Upper lobe of left lung (tissue), 4 donors: ENCODE measurements around the gene STON2.

Experiments
- CTCF ChIP-seq, 6 experiments: fragments of 450-650 bp in 4 of 6; fragments of 200-600 bp in 2 of 6; sonication (generic) in 2 of 6; IDR thresholded peaks; one replicate each; pipeline ENCODE4 v1.5.1; 2016 to 2019; ENCODE audit warnings: antibody characterized with exemption in 6 of 6
- EP300 ChIP-seq, 4 donors: sonication (generic); formaldehyde crosslinking; IDR thresholded peaks; one replicate each; pipeline ENCODE4 v1.5.1; 2017; ENCODE audit warnings: antibody characterized with exemption in 4 of 4, control low read depth in 2 of 4
- POLR2A ChIP-seq, 4 donors: fragments of 450-650 bp; IDR thresholded peaks; one replicate each; pipeline ENCODE4 v1.5.1; 2016 to 2017; ENCODE audit warnings: antibody characterized with exemption in 4 of 4, mild to moderate bottlenecking in 2 of 4
- POLR2AphosphoS5 ChIP-seq, 2 donors: sonication (generic); formaldehyde crosslinking; IDR thresholded peaks; one replicate each; pipeline ENCODE4 v1.5.1; 2017; ENCODE audit warnings: antibody characterized with exemption in 2 of 2

- TF ChIP-seq POLR2A (IDR thresholded peaks at IDR 0.05): no peak
- TF ChIP-seq CTCF (IDR thresholded peaks at IDR 0.05): no peak
- TF ChIP-seq EP300 (IDR thresholded peaks at IDR 0.05): no peak
- no peak for TF ChIP-seq POLR2AphosphoS5 (IDR thresholded peaks at IDR 0.05)
Observed at GRCh38 chr14:81367563-81367962, 32.6 kb downstream of the STON2 start.
